HG02840 (cell line): Measurements from ENCODE around the gene TUBG1.

Source experiments
- ATAC-seq: cut with Tn5 transposase; IDR thresholded peaks from one replicate; pipeline ENCODE4 v1.9.1; 2021; ENCODE audit warnings: mild to moderate bottlenecking, moderate library complexity, moderate number of reproducible peaks; ENCODE audit not compliant: unreplicated experiment, low FRiP score

The TUBG1 gene

DNA sequence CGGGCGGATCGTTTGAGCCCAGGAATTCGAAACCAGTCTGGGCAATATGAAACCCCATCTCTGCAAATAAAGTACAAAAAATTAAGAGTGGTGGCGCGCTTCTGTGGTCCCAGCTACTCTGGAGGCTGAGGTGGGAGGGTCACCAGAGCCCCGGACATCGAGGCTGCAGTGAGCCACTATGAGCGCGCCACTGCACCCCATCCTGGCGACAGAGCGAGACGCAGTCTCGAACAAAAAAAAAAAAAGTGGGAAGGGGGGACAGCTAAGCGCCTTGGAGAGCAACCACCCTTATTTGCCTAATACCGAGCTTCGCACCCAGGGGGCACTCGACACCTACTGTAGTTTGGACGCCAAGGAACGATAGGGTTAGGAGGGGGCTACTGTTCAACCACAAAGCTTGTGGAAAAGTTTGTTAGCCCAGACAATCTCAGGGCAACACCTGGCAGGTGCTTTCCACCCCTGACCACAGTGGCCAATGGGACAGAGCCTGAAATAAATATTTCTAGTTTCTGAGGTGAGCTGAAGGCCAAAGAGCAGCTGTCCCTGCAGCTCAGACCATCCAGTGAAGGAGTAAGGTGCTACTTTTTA is 31.1 kb upstream of the TUBG1 start:
- peak; percentile 60 for ATAC-seq

DNA sequence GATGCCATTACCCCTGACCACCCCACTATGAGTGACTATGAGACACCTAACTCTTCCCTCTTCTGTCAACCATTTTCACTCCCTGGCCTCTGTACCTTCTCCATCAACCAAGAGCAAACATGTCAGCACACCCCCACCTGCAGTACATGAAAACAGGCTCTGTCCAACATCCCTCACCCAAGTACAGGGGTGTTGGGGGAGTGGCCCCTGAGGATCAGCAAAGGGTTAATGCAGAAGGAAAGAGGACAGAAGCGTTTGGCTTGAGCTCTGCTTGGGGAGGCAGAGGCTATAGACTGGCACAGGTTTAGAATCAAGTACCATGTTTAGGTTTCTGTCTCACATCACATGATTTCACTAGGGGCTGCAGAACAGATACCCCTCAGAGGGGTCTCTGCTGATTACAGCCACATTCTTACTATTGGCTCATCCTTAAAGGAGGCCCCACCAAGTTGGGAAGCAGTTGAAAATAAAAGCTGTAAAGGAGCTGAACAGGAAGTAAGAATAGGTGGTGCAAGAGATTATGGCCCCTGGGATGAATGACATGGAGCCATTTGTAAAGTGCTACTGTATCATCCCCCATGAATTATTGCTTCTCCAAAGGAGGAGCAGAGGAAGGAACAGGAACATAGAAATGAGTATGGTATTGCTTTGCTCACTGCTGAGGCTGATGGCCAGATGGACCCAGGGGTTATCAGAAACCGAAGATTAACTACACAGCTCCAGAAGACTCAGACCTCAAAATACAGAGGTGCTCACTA is 29.5 kb upstream of the TUBG1 start:
- no peak for ATAC-seq

DNA sequence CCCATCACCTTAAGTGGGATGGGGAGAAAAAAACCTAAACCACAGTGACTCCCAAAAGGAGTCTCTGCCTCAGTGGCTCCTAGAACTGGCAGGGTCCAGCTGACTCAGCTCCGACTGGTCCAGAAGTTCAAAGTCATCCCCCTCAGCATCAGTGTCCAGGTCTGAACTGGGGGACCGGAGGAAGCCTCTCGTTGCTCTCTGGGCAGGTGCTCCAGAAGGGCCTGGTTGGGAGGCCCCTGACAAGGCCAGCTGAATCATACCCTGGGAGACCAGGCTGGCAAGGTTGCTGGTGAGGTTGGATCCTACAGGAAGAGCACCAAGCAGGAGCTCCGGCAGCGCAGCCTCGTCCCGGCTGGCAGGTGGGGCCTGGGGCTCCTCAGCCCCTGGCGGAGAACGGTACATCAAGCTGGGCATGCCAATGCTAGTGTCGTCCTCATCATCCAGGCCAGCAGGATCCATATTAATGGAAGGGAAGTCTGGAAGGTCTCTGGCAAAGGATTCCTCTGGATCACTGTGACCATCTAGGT is 27.7 kb upstream of the TUBG1 start:
- no peak for ATAC-seq

DNA sequence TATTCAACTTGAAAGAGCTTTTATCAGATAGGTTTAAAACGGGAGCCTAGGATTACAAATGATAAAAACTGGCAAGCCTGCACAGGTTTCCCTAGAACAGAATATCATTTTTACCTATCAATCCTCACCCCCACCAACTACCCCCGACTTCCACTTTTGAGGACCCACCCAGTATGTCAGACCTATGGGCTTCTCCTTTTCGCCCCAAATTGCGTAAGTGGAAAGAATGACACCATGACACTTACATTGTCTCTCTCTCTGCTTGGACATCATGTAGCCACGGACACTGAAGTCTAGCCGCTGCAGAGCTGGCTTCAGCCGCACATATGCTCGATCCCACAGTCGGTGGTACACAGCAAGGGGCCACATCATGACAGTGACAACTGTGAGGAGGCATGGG is 24.6 kb upstream of the TUBG1 start:
- no peak for ATAC-seq

DNA sequence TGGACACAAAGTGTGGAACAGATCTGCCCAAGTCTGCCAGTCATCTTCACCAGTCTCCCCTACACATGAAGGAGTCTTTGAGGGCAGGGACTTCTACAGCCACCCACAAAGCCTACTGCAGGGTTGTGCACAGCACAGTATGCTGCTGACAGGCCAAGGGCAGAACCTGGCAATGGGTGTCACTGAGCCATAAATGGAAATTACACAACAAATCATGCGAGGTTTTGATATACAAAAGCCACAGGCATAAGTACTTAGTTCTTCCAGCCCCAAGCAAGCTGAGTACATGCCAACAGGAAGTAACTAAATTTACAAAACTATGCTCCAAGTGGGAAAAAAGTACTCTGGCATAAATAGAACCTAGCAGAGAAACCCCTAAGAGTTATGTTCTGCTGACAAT is 24.1 kb upstream of the TUBG1 start:
- ATAC-seq = no peak

DNA sequence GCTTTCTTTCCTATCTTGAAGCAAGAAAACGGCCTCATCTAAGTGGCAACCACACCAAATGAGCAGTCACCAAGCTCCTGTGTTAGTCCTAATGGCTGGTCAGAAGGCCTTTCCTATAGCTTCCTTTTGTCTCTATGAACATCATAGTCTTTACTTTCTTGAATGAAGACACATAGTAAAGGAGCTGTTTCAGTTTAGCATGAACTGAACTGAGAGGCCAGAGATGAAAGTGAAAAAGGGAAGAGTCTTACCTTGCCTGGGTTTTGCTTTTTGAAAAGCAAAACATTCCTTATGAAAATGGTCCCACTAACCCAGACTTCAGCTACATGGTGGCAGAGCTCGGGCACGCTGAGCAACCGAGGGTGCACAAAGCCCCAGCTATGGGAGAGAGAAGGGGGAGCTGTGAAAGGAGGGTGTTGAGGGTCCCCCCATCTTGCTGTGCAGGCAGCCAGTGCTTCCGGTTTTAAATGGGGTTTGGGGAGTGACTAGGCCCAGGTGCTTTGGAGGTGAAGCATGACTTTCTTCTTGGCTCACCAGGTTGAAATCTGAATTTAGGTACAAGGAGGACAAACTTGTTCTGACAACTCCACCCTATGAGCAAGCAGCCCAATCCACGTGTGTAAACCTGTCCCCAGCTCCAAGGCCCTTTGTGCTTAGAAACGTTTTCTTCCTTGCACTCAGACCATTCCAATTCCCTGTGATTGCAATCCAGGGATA is 22.8 kb upstream of the TUBG1 start:
- no peak for ATAC-seq

DNA sequence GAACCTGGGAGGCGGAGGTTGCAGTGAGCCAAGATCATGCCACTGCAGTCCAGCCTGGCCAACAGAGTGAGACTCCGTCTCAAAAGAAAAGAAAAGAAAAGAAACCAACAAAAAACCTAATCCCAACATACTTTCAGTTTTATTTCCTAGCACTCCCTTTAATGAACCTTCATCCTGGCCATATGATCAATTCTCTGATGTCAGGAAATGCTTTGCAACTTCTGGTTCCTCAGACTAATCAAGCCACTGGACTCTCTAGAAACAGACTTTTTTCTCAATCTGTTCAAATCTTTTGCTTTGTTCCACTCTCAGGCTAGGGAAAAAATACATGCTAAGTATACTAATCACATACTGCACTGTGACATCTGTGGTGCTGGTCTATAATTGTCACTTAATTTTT is 18.6 kb upstream of the TUBG1 start:
- no peak for ATAC-seq

DNA sequence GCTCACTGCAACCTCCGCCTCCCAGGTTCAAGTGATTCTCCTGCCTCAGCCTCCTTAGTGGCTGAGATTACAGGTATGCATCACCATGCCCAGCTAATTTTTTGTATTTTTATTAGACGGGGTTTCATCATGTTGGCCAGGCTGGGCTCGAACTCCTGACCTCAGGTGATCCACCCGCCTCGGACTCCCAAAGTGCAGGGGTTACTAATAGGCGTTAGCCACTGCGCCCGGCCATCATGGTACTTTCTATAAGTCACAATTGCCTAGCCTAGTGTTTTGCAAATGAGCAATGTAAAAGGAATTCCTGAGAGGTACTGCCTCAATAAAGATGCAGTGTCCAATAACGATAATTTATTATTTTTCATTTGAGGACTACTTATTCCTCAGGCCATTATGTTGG is 18.1 kb upstream of the TUBG1 start:
- ATAC-seq = no peak

DNA sequence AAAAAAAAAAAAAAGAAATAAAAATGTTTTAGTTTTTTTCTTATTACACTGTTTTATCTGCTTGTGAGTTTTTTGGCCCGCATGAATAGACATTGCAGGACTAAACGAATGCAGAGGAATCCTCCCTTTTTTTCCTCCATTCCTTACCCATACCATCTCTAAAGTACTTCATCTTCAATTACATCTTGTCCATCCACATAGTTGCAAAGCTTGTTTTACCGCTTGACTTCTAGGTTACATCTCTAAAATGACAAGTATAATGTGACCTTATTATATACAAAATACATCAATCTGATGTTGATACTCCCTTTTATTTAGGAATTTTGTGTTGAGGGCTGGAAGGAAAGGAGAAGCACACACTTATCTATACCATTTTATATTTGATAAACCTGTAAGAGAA is 13.1 kb upstream of the TUBG1 start:
- ATAC-seq = no peak

DNA sequence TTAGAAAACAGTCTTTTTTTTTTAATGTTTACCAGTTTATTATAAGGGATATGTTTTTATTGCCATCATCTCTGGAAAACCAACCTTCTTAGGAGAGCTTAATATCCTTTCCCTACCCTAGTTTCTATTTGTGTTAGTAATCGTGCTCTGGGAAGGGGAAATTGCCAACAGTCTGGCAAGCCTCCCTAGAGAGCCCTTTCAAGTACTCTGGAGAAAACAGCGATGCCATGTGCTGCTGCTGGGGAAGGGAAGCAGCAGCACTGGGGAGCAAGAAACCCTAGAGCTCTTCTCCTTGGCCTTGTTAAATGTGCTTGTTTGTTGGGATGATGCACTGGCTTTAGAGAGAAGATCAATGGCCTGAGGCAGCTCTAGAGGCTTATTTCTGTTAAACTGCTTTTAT is 10.6 kb upstream of the TUBG1 start:
- ATAC-seq = no peak

DNA sequence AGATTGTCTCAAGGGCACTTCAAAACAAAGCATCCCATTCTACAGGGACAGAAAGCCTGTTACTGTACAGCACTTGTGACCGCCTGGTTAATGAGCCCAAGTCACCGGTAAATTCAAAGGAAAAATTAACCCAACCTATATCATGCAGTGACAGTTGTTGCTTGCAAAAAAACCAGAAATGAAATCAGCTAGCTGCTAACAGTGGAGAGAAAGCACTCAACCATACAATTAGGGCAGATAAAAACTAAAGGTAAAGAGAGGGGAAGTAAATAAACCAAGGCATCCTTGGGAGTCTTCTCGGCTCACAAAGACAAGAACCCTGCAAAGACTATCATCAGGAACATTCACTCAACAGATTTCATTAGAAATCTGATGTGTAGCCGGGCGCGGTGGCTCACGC is 6.2 kb upstream of the TUBG1 start:
- no peak for ATAC-seq

DNA sequence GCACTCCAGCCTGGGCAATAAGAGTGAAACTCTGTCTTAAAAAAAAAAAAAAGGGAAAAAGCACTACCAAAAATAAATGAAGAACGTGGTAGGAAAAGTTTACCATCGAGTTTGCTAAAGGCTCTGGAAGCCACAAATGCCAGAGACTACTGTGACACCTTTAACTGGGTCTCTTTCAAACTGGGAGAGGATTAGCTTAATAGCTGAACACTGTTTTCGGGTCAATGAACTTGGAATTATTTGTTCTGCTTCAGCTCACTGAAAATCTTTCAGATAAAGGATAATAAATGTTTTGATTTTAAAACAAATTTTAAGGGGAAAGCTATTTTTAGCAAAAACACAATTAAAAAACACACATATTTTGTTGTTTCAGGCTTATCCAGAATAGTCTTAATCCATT is 1.7 kb upstream of the TUBG1 start:
- no peak for ATAC-seq

DNA sequence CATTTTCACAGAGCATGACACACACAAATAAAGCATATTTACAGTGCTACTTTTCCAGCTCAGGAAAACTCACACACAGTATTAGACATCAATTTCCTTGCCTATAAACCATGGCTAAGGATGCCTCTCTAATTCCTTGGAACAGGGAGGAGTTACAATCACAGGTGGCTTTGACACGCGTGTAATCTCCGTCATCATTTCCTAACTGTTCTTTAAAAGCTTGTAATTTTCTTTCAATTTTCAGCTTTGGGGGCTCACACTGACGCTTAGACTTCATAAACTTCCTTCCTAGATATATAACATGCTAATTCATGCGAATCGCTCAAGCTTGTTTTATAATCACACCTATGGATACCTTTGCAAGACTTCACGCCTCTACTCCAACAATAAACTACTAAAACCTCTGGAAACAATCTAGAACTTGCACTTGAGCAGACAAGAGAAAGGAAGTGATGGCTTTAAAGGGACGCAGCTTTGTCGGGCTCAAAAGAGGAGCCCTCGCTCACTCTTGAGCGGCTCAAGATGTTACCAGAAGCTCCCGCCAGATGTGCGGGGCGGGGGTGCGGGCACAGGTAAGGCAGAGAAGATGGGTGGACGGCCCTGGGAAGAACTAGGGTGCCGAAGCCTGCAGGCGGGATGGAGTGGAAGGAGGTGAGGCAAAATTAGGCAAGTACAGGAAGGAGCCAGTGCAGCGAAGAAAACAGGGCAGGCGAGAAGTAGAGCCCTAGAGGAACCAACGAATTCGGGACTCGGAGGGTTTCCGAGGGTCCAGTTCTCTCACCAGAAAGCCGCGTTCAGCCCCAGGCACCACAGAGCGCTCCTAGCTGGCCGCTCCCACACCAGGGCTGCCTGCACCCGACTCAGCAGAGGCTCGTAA is 940 bp upstream of the TUBG1 start:
- ATAC-seq = peak; percentile 25

DNA sequence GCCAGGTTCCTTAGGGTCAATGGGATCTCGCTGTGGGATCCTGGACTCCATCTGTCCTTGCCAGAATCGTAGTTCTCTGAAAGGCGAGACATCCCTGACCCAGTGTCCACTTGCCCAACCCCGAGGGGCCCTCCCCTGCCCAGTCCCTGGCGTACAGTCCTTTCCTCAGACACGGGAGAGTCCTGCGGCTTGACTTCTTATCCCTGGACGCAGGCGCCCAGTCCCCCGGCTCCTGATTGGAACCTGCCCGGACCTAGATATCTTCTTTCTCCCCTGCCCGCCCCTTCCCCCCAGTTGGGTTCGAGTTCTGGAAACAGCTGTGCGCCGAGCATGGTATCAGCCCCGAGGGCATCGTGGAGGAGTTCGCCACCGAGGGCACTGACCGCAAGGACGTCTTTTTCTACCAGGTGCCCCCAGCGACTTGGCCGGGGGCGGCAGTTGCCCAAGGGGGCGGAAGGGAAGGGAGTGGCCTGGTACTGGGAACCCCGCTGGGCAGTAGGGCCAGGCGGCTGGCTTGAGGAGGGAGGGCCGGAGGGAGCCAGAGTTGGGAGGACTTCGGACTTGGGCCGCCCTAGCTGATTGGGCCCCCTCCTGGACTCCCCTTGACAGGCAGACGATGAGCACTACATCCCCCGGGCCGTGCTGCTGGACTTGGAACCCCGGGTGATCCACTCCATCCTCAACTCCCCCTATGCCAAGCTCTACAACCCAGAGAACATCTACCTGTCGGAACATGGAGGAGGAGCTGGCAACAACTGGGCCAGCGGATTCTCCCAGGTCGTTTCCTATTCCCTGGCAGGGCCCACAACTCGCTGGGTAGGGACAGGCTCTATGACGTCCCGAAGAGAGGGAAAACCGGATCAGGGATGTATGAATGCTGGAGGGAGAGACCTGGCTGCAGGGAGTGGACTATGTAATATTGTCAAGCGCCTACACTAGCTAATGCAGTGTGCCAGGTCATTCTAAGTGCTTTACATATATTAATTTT is 625 bp downstream of the TUBG1 start:
- ATAC-seq = peak; percentile 11

DNA sequence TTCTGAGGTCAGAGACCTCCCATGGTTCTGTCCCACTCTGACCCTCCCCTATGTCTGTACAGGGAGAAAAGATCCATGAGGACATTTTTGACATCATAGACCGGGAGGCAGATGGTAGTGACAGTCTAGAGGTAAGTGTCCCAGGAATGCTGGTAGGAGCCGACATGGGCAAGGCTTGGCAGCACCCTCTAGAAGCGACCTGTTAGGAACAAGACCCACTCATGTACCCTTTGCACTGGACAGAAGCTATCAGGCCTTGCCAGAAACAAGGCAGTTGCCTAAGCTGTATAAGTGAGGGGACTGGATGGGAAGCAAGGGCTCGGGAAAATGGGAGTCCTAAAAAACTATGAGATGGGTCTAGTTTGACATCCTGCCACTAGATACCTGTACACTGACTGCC is 2.5 kb downstream of the TUBG1 start:
- no peak for ATAC-seq

DNA sequence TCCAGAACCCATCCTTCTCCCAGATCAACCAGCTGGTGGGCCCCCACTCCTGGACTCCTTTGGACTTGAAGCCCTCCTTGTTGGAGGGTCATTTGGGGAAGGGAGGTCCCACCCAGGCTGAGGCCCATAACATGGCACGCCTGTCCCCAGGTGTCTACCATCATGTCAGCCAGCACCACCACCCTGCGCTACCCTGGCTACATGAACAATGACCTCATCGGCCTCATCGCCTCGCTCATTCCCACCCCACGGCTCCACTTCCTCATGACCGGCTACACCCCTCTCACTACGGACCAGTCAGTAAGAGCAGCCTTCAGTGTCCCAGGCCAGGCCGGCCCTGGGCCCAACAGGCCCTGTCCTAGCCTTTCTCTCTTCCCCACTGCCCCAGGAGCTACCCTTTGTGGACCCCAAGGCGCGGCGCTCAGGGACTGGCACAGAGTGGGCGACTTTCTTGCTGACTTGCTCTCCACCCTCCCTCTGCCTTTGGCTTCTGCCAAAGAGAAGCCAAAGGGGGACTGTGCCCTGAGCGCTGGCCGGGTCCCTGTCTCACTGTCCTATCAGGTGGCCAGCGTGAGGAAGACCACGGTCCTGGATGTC is 4.3 kb downstream of the TUBG1 start:
- no peak for ATAC-seq

DNA sequence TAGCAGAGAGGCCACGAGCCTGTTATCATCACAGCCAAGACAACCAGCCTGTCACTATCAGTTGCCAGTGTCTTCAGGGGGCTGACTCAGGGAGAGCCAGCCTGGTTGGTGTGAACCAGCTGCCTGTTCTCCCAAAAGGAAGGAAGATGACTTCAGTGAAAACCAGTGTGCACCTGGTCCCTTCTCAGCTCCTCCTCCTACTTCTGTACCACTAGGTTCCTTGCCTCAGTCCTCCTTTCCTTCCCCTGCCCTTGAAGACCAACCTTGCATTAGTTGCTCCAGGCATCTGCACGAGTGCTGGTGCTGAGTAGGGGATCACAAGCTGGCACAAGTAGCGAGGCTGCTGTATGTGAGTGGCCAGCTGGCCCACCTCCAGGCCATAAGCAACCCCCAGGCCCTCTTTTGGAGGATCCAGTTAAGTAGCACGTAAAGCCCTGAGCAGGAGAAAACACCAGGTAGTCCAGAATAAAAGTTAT is 8.5 kb downstream of the TUBG1 start:
- no peak for ATAC-seq

DNA sequence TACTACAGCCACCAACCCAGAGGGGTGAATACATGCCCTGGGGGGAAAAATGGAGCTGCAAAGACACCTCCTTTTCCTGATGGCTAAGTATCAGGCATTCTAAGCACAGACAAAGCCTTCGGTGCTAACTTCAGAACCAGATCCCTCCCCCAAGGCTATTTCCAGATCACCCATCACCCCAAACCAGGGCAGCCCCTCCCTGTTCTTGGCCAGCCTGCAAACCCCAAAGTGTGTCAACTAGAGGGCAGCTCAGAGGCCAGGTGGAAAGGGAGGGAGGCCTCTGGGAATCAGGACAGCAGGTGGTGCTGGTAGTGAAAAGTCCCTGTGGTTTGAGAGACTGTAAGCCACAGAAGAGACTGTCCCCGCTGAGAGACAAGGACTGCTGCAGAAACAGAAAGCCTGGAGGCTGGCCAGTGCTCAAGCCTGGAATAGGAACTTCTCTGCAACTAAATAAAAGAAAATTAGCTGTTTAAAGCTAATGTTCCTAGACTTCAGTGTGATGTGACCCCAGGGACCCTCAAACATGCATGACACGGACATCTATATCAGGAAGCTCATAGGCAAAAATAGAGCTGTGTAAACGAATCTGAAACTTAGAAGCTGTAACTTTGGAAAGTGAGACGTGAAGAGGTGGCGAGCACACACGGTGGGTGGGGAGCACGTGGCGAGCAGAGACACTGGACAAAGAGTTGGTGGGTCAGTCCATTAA is 9.1 kb downstream of the TUBG1 start:
- ATAC-seq = no peak
